ENCODE measurements around the gene VAV2.

DNA sequence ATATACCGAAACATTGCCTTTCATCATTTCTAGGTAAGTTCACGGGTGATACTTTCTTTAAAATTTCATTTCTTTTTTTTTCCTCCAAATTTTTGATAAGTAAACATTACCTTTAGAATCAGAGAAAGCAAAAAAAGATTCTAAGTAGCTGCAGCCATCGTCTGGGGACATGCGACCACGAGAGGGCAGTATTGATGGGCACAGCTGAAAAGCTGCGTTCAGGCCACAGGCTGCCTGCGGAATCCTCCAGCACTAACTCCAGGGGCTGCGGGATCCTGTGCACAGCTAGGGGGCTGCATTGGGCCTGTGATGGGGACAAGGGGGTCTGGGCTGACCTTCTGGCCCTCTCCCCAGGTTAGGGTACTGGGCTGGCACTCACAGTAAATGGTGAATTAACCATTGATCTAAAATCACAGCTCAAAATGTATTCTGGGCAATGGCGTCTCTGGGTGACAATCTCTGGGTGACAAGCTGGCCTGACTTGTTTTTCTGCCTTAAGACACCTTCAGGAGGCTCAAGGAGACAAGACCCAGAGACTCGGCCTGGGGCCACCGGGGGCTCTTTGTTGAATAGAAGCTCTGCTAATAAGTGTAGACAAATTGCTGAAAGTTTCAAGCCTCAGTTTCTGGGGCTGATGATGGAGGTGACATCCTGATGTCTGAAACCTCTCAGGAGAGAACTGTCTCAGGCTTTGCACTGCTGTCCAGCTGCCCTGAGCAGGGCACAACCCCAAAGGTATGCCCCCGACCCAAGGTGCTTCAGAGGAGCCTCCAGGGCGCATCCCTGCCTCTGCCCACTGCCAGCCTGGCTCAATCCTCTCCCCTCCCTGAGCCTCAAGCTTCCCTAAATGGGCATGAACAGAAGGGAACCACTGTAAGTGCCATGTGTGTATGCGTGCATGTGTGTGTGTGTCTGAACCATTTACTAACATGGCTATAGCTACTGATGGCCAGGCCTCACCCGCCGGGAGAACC lies 209.7 kb downstream of the VAV2 start:
- TF ChIP-seq CTCF (IDR thresholded peaks at IDR 0.05) (peak; percentile 28 to 86 (median 65)), POLR2A (IDR thresholded peaks at IDR 0.05) (no peak)
